Astrocyte of the spinal cord (primary cell): Measurements from ENCODE around the gene PTGES3L.

ENCODE experiments used
- DNase-seq: peaks from one replicate; pipeline ENCODE4 v3.0.0; 2011; ENCODE audit warnings: low read depth, low spot score
- H3K4me3 ChIP-seq: 2 replicates; pipeline ENCODE4 v1.5.1; 2011; ENCODE audit warnings: low read depth, mild to moderate bottlenecking, low read length, moderate library complexity
- in situ Hi-C: cut with HindIII; loops from 2 replicates; pipeline ENCODE4 v1.10.0; 2017; ENCODE audit warnings: low sequenced_read_pairs
- TF ChIP-seq, protein P1 (sequence below): IDR thresholded peaks from 2 replicates; pipeline ENCODE4 v1.5.1; 2012; ENCODE audit warnings: low read depth, mild to moderate bottlenecking, low read length, inconsistent platforms

PTGES3L gene

DNA sequence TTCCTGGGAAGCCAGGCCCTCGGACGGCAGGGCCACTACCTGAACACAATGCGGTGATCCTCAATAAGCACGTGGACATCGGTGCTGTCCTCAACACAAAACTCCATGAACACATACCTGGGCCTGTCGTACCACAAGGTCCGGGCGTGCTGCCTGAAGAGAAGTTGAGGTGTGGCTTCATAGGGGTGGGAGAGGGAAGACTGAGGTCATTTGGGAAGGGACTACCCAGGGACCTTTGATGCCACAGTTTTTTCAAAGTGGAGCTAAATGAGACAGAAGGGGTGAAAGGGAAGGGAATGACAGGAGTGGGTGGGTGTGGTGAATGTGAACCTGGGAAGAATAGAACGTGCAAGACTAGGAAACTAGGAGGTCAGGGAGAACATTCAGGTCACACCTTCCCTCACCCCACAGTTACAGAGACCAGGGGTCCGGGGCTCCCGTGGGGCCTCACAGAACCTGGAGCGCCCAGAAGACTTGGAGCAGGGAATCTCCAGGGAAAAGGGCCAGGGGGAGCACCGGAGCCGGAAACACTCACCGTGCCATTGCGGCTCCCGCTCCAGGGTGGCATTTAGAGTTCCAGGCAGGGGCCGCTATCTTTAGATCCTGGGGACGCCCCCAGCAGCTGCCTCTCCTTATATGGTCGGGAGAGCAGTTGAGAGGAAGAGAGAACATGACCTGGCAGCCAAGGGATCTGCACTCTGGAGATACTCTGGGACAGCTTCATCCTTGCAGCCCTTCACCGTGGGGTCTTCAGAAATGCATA, at the start of gene PTGES3L:
Gene PTGES3L, minus strand, starts transcription at position 570 of the 763 bp plus-strand sequence. Its CDS starts 27 bp downstream, at position 543.
- H3K4me3 ChIP-seq, result peak within 1 kb of the TSS; percentile 84
- TF ChIP-seq, protein P1, sequence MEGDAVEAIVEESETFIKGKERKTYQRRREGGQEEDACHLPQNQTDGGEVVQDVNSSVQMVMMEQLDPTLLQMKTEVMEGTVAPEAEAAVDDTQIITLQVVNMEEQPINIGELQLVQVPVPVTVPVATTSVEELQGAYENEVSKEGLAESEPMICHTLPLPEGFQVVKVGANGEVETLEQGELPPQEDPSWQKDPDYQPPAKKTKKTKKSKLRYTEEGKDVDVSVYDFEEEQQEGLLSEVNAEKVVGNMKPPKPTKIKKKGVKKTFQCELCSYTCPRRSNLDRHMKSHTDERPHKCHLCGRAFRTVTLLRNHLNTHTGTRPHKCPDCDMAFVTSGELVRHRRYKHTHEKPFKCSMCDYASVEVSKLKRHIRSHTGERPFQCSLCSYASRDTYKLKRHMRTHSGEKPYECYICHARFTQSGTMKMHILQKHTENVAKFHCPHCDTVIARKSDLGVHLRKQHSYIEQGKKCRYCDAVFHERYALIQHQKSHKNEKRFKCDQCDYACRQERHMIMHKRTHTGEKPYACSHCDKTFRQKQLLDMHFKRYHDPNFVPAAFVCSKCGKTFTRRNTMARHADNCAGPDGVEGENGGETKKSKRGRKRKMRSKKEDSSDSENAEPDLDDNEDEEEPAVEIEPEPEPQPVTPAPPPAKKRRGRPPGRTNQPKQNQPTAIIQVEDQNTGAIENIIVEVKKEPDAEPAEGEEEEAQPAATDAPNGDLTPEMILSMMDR, result no peak
- in situ Hi-C loops, result no loop called here
- DNase-seq, result peak; percentile 48

GRCh38 chr17:43028221-43028861, 48.5 kb upstream of the PTGES3L start:
- DNase-seq, result no peak
- TF ChIP-seq, protein P1, result no peak
- in situ Hi-C loops, result no loop called here
- H3K4me3 ChIP-seq, result no peak overlapping the region

- in situ Hi-C loops, result no loop called here
- TF ChIP-seq, protein P1, result no peak
- DNase-seq, result no peak
- H3K4me3 ChIP-seq, result no peak overlapping the region
Measured at GRCh38 chr17:43027091-43028032, 47.5 kb upstream of the PTGES3L start.

GRCh38 chr17:43026595-43026994, 46.7 kb upstream of the PTGES3L start:
- no peak for DNase-seq
- TF ChIP-seq, protein P1, result no peak
- in situ Hi-C loops, result no loop called here
- H3K4me3 ChIP-seq, result no peak overlapping the region

DNA sequence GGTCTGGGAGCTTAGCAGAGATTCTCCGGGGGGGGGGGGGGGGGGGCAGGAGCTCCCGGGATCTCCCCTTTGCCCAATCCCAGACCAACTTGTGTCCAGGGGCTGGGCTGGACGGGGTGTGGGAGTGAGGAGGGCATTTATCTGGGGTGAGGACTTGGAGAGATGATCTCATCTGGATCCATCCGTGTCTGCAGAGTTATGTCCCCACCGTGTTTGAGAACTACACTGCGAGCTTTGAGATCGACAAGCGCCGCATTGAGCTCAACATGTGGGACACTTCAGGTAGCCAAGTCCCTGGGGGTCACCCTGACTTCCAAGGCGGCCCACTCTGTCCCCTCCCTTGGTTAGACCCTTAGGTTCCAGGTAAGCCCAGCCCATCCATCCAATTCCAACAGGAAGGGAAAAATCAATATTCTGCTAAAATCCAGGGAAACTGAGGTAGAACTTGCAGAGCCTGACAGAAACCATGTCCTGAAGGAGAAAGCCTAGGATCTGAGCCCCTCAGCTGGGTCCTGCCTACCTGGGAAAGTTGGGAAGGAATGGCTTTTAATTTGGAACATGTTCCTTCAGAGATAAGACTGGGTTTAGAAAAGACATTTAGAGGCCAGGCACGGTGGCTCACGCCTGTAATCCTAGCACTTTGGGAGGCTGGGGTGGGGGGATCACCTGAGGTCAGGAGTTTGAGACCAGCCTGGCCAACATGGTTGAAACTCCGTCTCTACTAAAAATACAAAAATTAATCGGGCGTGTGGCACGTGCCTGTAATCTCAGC, 46.1 kb upstream of the PTGES3L start:
- H3K4me3 ChIP-seq, result peak overlapping the region; percentile 48
- in situ Hi-C loops, result no loop called here
- no peak for DNase-seq
- TF ChIP-seq, protein P1, result no peak
